ENCODE data around the gene TBC1D9B.
"Not testable (repeated sequence)": the region's sequence is repeated elsewhere in the genome, so short reads cannot be mapped to it uniquely, and the experiment has no call there.

The TBC1D9B gene

DNA sequence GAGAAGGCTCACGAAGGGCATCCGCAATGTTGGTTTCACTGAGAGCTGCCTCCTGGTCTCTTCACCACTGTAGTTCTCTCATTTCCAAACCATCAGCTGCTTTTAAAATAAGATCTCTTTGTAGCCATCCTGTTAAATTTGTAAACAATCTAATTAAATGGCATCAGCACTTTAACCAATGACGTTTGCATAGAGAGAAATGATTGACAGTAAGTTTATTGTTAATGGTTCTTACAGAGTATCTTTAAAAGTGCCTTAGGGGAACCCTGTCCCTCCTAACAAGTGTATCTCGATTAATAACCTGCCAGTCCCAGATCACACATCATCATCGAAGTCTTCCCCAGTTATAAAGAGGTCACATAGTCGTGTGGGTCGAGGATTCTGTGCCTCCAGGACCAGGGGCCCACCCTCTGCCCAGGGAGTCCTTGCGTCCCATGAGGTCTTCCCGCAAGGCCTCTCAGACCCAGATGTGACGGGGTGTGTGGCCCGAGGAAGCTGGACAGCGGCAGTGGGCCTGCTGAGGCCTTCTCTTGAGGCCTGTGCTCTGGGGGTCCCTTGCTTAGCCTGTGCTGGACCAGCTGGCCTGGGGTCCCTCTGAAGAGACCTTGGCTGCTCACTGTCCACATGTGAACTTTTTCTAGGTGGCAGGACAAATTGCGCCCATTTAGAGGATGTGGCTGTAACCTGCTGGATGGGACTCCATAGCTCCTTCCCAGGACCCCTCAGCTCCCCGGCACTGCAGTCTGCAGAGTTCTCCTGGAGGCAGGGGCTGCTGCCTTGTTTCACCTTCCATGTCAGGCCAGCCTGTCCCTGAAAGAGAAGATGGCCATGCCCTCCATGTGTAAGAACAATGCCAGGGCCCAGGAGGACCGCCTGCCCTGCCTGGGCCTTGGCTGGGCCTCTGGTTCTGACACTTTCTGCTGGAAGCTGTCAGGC, 70.4 kb downstream of the TBC1D9B start:
- DNase-seq (ENCODE audit: low read depth, low spot score) = no peak

DNA sequence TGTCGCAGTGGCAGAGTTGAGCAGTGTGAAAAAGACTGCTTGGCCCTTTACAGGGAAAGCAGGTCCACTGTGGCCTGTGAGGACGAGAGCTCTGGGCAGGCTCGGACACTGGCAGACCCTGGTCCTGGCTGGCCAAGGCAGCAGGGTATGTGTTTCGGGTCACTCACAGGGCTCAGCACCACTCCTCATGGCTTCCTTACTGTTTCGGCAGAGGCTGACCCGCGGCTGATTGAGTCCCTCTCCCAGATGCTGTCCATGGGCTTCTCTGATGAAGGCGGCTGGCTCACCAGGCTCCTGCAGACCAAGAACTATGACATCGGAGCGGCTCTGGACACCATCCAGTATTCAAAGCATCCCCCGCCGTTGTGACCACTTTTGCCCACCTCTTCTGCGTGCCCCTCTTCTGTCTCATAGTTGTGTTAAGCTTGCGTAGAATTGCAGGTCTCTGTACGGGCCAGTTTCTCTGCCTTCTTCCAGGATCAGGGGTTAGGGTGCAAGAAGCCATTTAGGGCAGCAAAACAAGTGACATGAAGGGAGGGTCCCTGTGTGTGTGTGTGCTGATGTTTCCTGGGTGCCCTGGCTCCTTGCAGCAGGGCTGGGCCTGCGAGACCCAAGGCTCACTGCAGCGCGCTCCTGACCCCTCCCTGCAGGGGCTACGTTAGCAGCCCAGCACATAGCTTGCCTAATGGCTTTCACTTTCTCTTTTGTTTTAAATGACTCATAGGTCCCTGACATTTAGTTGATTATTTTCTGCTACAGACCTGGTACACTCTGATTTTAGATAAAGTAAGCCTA, 71.3 kb downstream of the TBC1D9B start:
- no peak for DNase-seq (ENCODE audit: low read depth, low spot score)

DNA sequence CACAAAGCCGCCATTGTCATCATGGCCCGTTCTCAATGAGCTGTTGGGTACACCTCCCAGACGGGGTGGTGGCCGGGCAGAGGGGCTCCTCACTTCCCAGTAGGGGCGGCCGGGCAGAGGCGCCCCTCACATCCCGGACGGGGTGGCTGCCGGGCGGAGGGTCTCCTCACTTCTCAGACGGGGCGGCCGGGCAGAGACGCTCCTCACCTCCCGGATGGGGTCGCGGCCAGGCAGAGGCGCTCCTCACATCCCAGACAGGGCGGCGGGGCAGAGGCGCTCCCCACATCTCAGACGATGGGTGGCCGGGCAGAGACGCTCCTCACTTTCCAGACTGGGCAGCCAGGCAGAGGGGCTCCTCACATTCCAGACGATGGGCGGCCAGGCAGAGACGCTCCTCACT, 72.8 kb downstream of the TBC1D9B start:
- not testable (repeated sequence) for DNase-seq (ENCODE audit: low read depth, low spot score)

DNA sequence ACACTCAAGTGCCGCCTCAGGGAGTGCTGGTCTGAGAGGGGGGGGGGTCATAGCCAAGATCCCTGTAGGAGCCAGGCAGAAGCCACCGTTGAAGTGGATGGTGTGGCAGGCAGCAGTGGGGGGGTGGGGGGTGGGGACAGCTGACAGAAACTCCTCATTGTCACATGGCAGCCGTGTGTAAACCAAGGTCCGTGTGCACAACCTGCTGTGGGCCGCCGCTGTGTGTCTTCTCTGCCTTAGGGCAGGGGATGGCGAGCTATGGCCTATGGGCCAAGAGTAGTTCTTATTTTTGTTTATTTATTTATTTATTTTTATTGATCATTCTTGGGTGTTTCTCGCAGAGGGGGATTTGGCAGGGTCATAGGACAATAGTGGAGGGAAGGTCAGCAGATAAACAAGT, 73.6 kb downstream of the TBC1D9B start:
- DNase-seq (ENCODE audit: low read depth, low spot score) = no peak

DNA sequence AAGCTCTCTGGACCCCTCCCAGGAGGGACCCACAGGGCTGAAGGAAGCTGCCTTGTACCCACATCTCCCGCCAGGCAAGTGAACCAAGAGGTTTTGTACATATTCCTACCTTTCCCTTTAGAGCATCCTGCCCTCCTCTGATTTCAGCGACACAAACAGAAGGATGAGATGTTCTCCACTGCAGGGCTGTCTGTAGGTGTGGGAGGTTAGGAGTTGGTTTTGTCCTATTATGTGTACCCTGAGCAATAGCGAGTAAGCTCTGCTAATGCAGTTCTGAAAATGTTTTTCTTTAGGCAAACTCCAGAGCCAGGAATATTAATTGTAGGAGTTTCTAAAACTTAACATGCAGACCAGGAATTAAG, 74.0 kb downstream of the TBC1D9B start:
- no peak for DNase-seq (ENCODE audit: low read depth, low spot score)

DNA sequence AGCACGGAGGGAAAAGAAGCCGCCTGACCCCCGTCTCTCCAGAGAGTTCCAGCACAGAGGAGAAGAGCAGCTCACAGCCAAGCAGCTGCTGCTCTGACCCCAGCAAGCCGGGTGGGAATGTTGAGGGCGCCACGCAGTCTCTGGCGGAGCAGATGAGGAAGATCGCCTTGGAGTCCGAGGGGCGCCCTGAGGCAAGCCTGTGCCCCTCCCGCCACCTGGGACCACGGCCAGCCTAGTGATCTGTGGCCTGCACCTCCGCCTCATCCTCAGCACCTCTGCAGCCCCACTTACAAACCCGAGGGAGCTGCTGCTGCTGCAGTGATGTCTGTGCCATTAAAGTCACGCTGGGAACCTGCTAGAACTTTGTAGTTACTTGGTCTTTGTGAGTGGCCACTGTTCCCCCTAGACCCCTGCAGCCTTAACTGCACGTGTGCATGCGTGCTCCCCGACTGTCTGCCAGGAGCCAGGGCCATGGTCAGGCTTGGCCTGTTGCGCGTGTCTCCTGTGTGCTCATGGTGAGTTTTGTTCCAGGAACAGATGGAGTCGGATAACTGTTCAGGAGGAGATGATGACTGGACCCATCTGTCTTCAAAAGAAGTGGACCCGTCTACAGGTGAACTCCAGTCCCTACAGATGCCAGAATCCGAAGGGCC, 74.5 kb downstream of the TBC1D9B start:
- no peak for DNase-seq (ENCODE audit: low read depth, low spot score)

DNA sequence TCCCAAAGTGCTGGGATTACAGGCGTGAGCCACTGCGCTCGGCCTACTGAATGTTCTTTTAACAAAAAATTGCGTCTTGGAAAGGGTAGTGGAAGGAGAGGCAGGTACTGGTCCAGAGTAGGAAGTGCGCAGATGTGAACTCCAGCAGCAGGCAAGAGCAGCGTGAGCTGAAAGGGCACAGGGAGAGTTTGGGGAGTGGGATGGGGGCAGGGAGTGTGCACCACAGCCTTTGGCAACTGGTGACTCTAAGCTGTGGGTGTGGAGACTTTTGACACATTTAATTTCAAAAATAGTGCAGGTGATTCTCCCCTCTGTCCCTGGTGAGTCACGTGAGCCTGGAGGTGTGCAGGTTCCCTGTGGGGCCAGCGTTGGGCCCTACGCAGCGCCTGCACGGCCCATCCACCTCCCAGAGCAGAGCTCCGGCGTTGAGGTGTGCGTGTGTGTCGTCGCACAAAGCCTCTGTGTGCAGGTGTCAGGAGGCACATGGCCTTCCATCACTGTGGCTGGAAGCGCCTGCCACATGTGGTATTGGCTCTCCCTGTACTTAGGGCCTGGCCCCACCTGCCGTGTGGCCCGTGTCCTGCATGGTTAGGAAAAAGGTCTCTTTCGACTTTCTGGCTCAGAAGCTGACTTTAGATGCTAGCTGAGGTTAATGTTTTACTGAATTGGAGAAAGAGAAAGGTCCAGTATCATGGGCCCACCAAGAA, 75.5 kb downstream of the TBC1D9B start:
- DNase-seq (ENCODE audit: low read depth, low spot score) = no peak

DNA sequence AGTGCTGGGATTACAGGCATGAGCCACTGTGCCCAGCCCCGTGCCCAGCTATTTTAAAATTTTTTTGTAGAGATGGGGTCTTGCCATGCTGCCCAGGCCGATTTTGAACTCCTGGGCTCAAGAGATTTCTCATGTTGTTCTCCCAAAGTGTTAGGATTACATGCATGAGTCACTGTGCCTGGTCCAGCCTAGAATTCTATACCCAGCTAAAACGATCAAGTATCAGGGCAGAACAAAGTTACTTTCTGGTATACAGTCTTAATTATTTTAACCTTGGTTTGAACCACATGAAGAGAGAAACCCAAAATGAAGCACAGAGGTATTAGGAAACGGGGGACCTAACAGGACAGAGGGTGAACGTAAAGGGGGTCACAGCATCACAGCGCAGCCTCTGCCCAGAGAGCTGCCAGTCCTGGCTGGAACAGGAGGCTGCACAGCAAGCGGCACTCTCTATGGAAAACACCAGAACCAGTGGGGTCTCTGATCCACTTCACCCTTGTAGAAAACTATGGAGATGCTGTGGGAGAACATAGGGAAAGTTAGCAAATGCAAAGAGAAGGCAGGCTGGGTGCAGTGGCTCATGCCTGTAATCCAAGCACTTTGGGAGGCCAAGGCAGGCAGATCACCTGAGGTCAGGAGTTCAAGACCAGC, 76.8 kb downstream of the TBC1D9B start:
- DNase-seq (ENCODE audit: low read depth, low spot score) = no peak

DNA sequence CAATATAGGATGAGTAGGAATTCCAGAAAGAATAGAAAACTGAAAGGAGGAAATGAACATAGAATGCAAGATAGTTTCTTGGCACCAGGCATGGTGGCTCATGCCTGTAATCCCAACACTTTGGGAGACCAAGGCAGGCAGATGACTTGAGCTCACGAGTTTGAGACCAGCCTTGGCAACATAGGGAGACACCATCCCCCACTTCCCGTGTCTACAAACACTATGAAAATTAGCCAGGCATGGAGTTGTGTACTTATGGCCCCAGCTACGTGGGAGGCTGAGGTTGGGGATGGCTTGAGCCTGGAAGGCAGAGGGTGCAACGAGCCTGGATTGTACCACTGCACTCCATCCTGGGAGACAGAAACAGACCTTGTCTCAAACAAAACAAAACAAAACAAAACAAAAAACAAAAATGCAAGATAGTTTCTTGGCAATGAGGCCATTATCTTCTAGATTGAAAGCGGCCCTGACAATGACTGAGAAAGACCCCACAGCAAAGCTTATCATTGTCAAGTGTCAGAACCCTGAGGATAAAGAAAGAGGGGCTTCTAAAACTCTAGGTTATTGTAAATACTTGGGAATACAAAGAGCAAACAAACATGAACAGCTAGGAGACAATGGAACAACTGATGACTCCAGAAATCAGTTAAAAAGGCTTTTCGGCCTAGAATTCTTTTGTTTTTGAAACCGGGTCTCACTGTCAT, 77.8 kb downstream of the TBC1D9B start:
- no peak for DNase-seq (ENCODE audit: low read depth, low spot score)

DNA sequence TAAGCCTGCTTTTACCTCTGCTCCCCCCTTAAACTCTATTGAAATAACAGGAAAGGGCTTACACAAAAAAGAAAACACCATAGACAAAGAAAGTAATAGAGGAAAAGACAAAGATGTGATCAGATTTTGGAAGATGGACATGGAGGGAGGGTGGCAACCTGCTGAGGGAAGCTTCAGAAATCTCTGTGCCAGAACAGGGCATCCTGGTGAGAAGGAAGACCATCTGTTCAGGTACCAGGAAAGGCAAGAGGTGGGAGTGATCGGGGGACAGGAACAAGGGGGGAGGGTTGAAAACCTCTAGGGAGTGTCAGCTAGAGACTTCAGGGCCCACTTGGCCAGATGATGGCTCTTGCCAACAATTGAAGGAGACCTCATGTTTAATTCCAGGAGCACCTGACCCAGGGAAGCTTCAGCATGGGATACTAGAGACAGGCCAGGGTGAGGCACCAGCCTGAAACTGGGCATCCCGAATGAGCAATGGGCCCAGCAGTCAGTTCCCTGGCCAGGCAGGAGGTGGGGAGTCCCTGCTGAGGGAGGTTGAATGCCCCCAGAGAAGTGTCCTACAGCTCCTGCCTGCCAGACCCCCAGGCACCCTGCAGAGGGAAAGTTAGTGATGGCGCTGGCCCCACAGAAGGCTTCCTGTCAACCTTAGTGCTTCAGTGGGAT, 78.8 kb downstream of the TBC1D9B start:
- DNase-seq (ENCODE audit: low read depth, low spot score) = no peak

DNA sequence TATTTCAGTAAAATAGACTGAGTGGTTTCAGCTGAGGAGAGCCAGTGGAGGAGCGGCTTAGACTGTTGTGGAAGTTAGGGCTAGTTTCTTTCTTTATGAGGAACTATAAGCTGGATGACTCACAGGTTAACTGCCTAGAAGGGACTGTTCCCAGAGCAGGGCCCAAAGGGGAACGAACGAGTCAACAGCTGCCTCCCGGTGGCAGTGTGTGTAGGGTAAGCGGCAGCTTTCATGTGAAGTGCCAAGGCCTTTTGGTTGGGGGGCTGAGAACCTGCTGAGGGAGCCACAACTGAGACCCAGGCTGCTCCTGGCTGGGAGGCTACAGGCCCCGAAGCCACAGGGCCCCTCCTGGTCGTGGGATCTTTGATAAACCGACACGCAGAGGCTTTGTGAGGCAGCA, 80.0 kb downstream of the TBC1D9B start:
- no peak for DNase-seq (ENCODE audit: low read depth, low spot score)

DNA sequence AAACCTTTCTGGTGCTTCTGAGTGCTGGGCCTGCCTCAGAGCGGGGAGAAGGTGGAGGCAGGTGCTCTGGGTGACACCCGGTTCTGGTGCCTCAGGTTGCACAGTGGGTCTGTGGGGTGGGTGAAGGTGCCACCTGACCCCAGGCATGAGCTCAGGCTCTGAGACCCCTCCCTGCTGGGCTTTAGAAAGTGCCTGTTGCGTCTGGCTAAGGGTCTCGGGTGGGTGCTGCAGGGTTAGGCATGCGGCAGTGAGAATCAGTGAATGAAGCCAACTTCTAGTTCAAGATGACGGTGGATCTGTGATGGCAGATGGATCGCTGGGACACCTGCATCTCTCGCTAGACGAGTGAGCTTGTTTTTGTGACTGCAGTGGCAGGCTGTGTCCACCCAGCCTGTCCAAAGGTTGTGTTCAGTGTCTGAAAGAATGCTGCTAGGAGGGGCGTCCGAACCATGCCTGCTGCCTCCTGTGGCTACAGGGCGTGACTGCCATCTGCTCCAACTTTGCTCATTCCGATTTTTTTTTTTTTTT, 82.0 kb downstream of the TBC1D9B start:
- DNase-seq (ENCODE audit: low read depth, low spot score) = no peak

DNA sequence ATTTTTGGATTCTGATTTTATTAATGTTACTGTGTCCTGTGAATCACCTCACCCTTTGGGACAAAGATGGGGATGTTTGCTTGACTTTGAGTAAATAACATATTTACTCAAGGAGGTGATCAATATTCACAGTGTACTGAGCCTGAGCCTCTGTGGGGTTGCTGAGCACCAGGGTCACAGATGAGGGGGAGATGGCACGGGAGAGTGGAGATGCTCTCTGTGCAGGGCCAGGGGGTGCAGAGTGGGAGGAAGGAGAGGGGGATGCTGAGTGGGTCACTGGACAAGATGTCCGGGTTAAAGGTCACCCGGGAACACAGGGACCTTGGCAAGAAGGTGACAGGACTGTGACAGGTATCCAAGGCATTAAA, 83.0 kb downstream of the TBC1D9B start:
- DNase-seq (ENCODE audit: low read depth, low spot score) = no peak

DNA sequence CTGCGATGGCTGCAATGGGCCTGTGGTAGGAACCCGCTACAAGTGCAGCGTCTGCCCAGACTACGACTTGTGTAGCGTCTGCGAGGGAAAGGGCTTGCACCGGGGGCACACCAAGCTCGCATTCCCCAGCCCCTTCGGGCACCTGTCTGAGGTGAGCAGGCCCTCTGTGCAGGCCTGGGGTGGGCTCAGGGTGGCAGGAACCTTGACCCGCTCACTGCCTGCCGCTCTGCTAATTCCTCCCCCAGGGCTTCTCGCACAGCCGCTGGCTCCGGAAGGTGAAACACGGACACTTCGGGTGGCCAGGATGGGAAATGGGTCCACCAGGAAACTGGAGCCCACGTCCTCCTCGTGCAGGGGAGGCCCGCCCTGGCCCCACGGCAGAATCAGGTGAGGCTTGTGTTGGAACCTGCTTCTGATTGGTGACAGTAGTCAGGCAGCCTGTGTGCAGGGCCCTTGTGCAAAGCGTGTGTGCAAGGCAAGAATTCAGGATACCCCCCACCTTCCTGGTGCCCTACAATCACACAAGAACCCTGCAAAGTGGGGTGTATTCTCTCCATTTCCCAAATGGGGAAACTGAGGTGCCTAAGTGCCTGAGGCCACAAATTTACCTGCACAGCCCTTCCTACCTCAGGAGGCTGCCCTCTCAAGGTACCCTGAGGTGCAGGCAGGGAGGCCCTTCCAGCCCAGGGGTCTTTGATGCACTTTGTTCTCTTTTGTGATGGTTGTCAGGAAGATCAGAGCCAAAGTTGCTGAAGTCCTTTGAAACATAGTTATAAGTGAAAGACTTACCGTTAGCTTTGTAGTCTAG, 83.6 kb downstream of the TBC1D9B start:
- no peak for DNase-seq (ENCODE audit: low read depth, low spot score)

DNA sequence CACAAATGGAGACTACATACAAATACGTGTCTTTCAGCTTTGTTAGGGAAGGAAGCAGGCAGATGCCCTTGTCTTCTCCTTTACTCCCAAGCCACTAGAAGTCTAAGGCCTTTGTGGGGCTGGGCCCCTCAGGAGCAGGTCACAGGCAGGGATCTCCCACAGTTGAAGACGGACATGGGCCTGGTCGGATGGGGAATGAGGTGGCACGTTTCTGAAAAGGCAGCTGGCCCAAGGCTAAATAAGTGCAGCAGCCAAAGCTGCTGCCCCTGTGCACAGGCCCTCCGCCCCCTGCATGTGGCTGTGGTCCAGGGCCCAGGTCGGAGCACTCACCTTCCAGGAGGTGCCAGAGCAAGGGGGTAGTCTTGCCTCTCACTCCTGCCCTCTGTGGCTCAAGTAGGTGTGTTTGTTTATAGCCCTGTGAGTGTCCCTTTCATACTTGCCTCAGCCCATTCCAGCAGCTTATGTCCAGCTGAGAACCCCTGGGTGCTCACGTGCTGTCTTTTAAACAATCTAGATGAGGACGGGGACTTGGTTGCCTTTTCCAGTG, 85.2 kb downstream of the TBC1D9B start:
- DNase-seq (ENCODE audit: low read depth, low spot score) = no peak

DNA sequence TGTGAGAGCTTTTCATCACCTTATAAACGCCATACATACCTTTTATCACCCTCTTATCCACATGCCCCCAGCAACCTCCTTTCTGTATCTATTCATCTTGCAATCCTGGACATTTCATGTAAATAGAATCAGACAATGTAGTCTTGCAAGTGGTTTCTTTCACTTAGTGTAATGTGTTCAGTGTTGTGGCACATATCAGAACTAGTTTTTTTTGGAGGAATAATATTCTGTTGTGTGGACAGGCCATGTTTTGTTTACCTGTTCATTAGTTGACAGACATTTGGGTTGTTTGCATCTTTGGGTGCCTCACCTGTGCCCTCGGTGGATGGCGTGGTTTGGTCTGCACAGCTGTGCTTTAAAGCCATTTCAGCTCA, 85.7 kb downstream of the TBC1D9B start:
- DNase-seq (ENCODE audit: low read depth, low spot score) = no peak

DNA sequence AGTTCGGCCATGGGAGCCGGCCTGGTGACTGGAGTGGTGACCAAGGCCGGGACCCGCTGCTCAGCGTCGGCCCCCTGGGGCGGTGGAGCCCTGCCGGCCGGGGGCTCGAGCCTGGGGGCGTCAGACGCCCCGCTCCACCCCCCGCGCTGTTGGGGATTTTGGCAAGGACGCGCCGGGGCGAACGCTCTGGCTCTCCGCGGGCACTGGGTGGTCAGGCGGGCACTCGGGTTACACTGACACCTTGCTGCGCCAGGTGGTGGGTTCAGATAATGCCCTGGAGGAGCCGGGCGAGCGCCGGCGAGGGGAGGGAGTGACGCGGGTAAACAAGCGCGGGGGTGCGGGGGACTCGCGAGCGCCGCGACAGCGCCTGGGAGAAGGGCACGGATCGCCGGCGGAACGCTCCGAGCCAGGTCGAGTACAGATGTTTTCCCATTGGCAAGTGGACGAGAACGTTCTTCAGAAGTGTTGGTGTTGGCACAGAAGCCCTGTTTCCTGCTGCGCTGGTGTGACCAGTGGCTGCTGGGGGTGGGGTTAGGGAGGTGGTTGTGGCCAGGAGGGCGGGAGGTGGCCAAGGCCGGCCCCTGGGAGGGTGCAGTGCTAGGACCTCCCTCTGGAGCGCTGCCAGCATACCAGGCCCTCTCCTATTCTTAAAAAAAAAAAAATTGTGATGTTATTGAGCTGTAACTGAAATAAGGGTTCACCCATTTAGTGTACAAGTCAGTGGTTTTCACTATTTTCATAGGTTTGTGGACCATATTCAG, 86.2 kb downstream of the TBC1D9B start:
- DNase-seq (ENCODE audit: low read depth, low spot score) = no peak

Data from iPS DF 19.7 (cell line).